Measurements from ENCODE around the gene SGSM1. TPM values are rescaled to one million over a fixed set of nuclear protein-coding genes. Genes with fewer than 3 reads are reported as not detected.
A peak's percentile ranks its signal among the peaks of the same experiment; 100 is the strongest.

SGSM1 gene
- total and polyA plus RNA-seq, 8 donors, result 0.68 to 4.7 (median 2.5) TPM

DNA sequence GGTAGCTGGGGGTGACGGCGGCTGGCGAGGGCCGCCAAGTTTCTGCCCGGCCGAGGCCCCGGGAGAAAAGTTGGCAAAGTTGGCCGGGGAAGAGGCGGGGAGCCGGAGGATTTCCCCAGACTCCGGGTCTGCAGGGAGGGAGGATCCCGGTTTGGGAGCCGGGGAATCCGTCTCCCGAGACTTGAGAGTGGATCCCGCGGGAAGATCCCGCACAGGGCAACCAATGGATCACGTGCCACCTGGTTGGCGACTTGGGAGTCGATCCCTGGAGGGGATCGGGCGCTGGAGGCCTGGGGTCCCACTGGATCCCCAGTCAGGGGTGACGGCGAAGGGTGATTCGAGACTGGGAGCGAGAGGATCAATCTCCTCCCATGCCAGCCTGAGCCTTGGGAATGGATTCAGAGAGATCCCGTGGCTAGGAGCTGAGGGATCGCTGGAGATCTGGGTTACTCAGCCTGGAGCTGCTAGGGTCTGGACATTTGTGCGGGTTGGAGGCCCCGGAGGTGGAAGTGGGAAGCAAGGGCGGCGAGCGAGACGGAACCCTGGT, 146.9 kb downstream of the SGSM1 start:
- Histone ChIP-seq H3K4me1 (peaks cover 19 to 38% (median 28%) of the 10 kb centered on the region in 4 donors), H3K36me3 (no peaks in the 10 kb centered on the region)
- intact Hi-C loops (cut with DNase I; ENCODE audit: low total_unique reads), result loop anchor here (5.0 kb wide), 1 partner anchor 94 kb away; no protein-coding TSS in a partner anchor

DNA sequence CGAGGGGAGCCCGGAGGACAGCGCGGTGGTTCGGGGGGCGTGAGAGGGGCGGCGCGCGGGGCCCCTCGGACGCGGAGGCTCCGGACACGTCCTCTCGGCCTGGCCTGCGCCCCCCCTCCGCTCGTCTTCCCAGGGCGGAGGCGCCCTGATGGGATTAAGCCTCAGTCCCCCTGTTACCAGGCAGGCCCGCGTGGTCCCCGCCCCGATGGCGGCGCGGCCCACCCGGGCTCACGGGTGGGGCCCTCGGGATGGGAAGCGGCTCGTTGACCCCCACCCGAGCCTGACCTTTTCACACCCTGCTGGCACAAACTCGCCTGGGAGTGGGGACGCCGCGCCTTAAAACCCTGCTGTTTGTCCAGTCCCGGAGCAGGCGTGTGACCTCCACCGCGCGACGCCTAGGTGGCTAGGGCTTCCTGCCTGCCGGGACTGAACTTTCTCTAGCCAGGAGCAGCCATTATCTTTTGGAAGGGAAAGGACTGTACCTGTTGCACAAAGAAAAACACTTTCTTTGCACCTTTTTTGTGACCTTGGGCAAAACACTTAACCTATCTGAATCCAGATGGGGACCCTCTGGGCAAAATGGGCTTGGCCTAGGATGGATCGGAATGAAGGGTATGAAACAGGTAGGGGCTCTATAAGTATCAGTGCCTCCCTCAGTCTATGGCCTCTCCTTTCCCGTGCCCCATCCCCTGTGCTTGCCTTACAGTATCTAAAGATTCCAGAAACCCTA, 147.5 kb downstream of the SGSM1 start:
- intact Hi-C loops (cut with DNase I; ENCODE audit: low total_unique reads), result loop anchor here (5.0 kb wide), 1 partner anchor 94 kb away; no protein-coding TSS in a partner anchor
- peak overlapping the region; percentile 86 to 92 (median 88) for H3K27ac ChIP-seq

More for the DNA sequence above, 146.9 kb downstream of the SGSM1 start:
- Histone ChIP-seq H3K27ac (peak overlapping the region; percentile 86 to 92 (median 88)), H3K27me3 (peaks cover 0 to 54% (median 12%) of the 10 kb centered on the region in 3 donors), H3K9me3 (no peaks in the 10 kb centered on the region), H3K4me3 (peak overlapping the region; percentile 73 to 79 (median 76))
- peak; percentile 61 to 80 for DNase-seq
- no peak for TF ChIP-seq EP300 (IDR thresholded peaks at IDR 0.05)
- TF ChIP-seq, protein P1, sequence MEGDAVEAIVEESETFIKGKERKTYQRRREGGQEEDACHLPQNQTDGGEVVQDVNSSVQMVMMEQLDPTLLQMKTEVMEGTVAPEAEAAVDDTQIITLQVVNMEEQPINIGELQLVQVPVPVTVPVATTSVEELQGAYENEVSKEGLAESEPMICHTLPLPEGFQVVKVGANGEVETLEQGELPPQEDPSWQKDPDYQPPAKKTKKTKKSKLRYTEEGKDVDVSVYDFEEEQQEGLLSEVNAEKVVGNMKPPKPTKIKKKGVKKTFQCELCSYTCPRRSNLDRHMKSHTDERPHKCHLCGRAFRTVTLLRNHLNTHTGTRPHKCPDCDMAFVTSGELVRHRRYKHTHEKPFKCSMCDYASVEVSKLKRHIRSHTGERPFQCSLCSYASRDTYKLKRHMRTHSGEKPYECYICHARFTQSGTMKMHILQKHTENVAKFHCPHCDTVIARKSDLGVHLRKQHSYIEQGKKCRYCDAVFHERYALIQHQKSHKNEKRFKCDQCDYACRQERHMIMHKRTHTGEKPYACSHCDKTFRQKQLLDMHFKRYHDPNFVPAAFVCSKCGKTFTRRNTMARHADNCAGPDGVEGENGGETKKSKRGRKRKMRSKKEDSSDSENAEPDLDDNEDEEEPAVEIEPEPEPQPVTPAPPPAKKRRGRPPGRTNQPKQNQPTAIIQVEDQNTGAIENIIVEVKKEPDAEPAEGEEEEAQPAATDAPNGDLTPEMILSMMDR (IDR thresholded peaks at IDR 0.05), result no peak
- no peak for TF ChIP-seq POLR2A (IDR thresholded peaks at IDR 0.05)
- TF ChIP-seq POLR2AphosphoS5 (IDR thresholded peaks at IDR 0.05), result no peak
- WGBS, 5 donors, result 0 to 3% (median 1%) methylated on average over 23 to 35 of the region's 35 CpGs

DNA sequence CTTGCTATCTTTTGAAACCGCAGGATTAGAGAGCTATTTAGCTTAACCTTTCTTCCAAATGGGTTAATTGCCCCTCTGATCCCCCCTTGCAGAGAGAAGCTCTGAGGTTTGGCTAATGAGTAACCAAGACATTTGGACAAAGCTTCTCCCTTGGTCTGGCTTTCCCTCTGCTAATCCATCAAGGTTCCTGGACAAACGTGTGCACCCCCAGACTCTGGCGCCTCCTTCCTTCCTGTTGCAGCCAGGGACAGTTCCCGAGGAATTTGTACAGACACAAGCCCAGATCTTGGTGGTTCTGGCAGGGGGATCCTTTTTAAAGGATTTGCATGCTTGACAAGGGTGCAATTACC, 148.1 kb downstream of the SGSM1 start:
- intact Hi-C loops (cut with DNase I; ENCODE audit: low total_unique reads), result loop anchor here (5.0 kb wide), 1 partner anchor 93 kb away; no protein-coding TSS in a partner anchor

More for the DNA sequence above, 147.5 kb downstream of the SGSM1 start:
- no peak for TF ChIP-seq POLR2A (IDR thresholded peaks at IDR 0.05)
- TF ChIP-seq POLR2AphosphoS5 (IDR thresholded peaks at IDR 0.05), result peak in 1 of 3 donors; percentile 25
- peak; percentile 62 to 64 for DNase-seq
- Histone ChIP-seq H3K9me3 (no peaks in the 10 kb centered on the region), H3K27me3 (peaks cover 0 to 48% (median 6%) of the 10 kb centered on the region in 3 donors), H3K36me3 (no peaks in the 10 kb centered on the region), H3K4me1 (peaks cover 19 to 38% (median 31%) of the 10 kb centered on the region in 4 donors), H3K4me3 (peak overlapping the region; percentile 73 to 79 (median 76))
- WGBS, 5 donors, result 4 to 15% (median 7%) methylated on average over 13 to 47 of the region's 47 CpGs

DNA sequence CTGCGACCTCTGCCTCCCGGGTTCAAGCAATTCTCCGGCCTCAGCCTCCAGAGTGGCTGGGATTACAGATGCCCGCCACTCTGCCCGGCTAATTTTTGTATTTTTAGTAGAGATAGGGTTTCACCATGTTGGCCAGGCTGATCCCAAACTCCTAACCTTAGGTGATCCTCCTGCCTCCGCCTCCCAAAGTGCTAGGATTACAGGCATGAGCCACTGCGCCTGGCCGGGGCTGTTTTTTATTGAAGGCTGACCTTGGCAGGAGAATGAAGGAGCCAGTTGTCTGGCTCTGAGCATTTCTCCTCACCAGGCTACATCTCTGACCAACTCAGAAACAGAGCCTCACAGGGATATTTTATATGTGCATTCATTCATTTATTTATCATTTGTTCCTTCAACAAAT, 148.8 kb downstream of the SGSM1 start:
- no peak for DNase-seq
- no peaks in the 10 kb centered on the region for H3K36me3 ChIP-seq
- H3K4me1 ChIP-seq, result peaks cover 19 to 45% (median 31%) of the 10 kb centered on the region in 4 donors
- intact Hi-C loops (cut with DNase I; ENCODE audit: low total_unique reads), result loop anchor here (5.0 kb wide), 1 partner anchor 92 kb away; no protein-coding TSS in a partner anchor
- TF ChIP-seq POLR2AphosphoS5 (IDR thresholded peaks at IDR 0.05) (no peak), POLR2A (IDR thresholded peaks at IDR 0.05) (no peak), EP300 (IDR thresholded peaks at IDR 0.05) (no peak)
- TF ChIP-seq, protein P1 (IDR thresholded peaks at IDR 0.05), result no peak
- H3K9me3 ChIP-seq, result no peaks in the 10 kb centered on the region
- H3K4me3 ChIP-seq, result no peak overlapping the region
- 81 to 95% (median 86%) methylated on average over 8 of the region's 8 CpGs for WGBS, 5 donors
- H3K27me3 ChIP-seq, result peaks cover 0 to 42% (median 6%) of the 10 kb centered on the region in 3 donors
- H3K27ac ChIP-seq, result peak overlapping the region in 1 of 5 donors; percentile 89

More for the DNA sequence above, 148.1 kb downstream of the SGSM1 start:
- DNase-seq, result no peak
- TF ChIP-seq POLR2AphosphoS5 (IDR thresholded peaks at IDR 0.05), result no peak
- TF ChIP-seq, protein P1 (IDR thresholded peaks at IDR 0.05), result no peak
- WGBS, 5 donors, result 26 to 49% (median 32%) methylated on average over 4 of the region's 4 CpGs
- Histone ChIP-seq H3K4me3 (peak overlapping the region; percentile 73 to 79 (median 76)), H3K36me3 (no peaks in the 10 kb centered on the region), H3K27me3 (peaks cover 0 to 43% (median 6%) of the 10 kb centered on the region in 3 donors), H3K4me1 (peaks cover 19 to 42% (median 31%) of the 10 kb centered on the region in 4 donors), H3K9me3 (no peaks in the 10 kb centered on the region), H3K27ac (peak overlapping the region; percentile 86 to 92 (median 88))
